PFSK-1 (cell line): Measurements from ENCODE around the gene THRB.

Experiments used
- POLR2AphosphoS5 ChIP-seq: IDR thresholded peaks from 2 replicates; pipeline ENCODE4 v1.6.1; 2012; ENCODE audit warnings: low read depth, mild to moderate bottlenecking, control low read depth, low read length, moderate library complexity
- SIN3A ChIP-seq: IDR thresholded peaks from 2 replicates; pipeline ENCODE4 v1.6.1; 2012; ENCODE audit warnings: mild to moderate bottlenecking, low read length, moderate library complexity, borderline replicate concordance; ENCODE audit not compliant: insufficient read depth
- TAF1 ChIP-seq: IDR thresholded peaks from 2 replicates; pipeline ENCODE4 v1.6.1; 2012; ENCODE audit warnings: low read length, control low read depth, borderline replicate concordance; ENCODE audit not compliant: insufficient read depth
- TF ChIP-seq, protein P1 (sequence below), 2 experiments: IDR thresholded peaks; 2 replicates each; pipeline versions ENCODE4 v1.6.1 to v1.8.0; 2011 to 2012; ENCODE audit warnings: low read depth in 2 of 2, low read length in 2 of 2, control low read depth in 1 of 2, inconsistent platforms in 1 of 2, mild to moderate bottlenecking in 1 of 2, moderate library complexity in 1 of 2; ENCODE audit not compliant: insufficient read depth in 1 of 2

DNA sequence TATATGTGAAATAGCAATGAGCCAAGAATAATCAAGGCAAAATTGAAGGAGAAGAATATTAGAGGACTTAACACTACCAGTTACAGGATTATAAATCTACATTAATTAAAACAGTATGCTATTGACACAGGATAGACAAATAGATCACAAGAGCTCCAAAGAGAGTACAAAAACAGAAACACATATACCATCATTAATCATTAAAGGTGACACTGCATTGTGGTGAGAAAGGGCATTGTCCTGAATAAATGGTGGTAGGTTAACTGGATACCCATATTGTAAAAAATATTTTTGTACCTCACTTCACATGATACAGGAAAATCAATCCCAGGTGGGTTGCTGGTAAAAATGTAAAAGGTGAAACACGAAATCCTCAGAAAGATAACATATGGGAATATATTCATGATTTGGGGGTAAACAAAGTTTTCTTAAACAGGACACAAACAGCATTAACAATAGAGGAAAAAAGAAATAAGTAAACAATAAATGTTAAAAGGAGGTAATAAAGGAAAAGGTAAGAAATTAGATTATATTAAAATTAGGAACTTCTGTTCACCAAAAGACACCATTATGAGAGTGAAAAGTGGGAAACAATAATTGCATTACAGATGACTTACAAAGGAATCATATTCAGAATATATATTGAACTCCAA, 145.2 kb downstream of the THRB start:
- TF ChIP-seq, protein P1, sequence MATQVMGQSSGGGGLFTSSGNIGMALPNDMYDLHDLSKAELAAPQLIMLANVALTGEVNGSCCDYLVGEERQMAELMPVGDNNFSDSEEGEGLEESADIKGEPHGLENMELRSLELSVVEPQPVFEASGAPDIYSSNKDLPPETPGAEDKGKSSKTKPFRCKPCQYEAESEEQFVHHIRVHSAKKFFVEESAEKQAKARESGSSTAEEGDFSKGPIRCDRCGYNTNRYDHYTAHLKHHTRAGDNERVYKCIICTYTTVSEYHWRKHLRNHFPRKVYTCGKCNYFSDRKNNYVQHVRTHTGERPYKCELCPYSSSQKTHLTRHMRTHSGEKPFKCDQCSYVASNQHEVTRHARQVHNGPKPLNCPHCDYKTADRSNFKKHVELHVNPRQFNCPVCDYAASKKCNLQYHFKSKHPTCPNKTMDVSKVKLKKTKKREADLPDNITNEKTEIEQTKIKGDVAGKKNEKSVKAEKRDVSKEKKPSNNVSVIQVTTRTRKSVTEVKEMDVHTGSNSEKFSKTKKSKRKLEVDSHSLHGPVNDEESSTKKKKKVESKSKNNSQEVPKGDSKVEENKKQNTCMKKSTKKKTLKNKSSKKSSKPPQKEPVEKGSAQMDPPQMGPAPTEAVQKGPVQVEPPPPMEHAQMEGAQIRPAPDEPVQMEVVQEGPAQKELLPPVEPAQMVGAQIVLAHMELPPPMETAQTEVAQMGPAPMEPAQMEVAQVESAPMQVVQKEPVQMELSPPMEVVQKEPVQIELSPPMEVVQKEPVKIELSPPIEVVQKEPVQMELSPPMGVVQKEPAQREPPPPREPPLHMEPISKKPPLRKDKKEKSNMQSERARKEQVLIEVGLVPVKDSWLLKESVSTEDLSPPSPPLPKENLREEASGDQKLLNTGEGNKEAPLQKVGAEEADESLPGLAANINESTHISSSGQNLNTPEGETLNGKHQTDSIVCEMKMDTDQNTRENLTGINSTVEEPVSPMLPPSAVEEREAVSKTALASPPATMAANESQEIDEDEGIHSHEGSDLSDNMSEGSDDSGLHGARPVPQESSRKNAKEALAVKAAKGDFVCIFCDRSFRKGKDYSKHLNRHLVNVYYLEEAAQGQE (IDR thresholded peaks at IDR 0.05; ENCODE audit: insufficient read depth in 1 of 2, low read depth in 2 of 2, low read length in 2 of 2), result no peak
- no peak for TF ChIP-seq SIN3A
- TF ChIP-seq POLR2AphosphoS5, result no peak
- TF ChIP-seq TAF1, result no peak
